MCF 10A (cell line): Measurements from ENCODE around the gene ADGRG4. TPM values are rescaled to one million over a fixed set of nuclear protein-coding genes. Genes with fewer than 3 reads are reported as not detected.
A peak's percentile ranks its signal among the peaks of the same experiment; 100 is the strongest.
"Not testable (repeated sequence)": the region's sequence is repeated elsewhere in the genome, so short reads cannot be mapped to it uniquely, and the experiment has no call there.

Experiments
- BruUV-seq: library from RNA; stranded (reverse); fragments of 400-500 nt; replicated peaks from 2 replicates; lab custom pipeline; 2021; lab: Mats Ljungman, UMichigan
- CTCF ChIA-PET: fragments of 300-600 bp; sonication (Branson Sonifier 250); formaldehyde crosslinking; extraction: SDS; loops from one replicate; lab custom pipeline; 2021; ENCODE audit warnings: antibody characterized with exemption, inconsistent platforms; lab: Yijun Ruan, JAX
- POLR2A ChIA-PET: fragments of 300-600, 350-650 bp; sonication (Branson Sonifier 250); formaldehyde crosslinking; extraction: SDS; loops from one replicate; lab custom pipeline; 2020; ENCODE audit warnings: antibody characterized with exemption, inconsistent platforms; lab: Yijun Ruan, JAX
- DNase-seq: peaks from one replicate; pipeline ENCODE4 v3.0.0-alpha.2; 2018; ENCODE audit not compliant: unreplicated experiment
- H3K27ac Mint-ChIP-seq: one replicate; pipeline ENCODE4 v1.8.0; 2022; ENCODE audit warnings: mild to moderate bottlenecking, low read depth, mixed read lengths; ENCODE audit not compliant: unreplicated experiment
- H3K27me3 Mint-ChIP-seq: one replicate; pipeline ENCODE4 v1.8.0; 2022; ENCODE audit warnings: mixed read lengths; ENCODE audit not compliant: insufficient read depth, unreplicated experiment
- H3K36me3 Mint-ChIP-seq: one replicate; pipeline ENCODE4 v1.8.0; 2022; ENCODE audit warnings: mild to moderate bottlenecking, moderate library complexity, mixed read lengths; ENCODE audit not compliant: insufficient read depth, unreplicated experiment
- H3K4me1 Mint-ChIP-seq: one replicate; pipeline ENCODE4 v1.8.0; 2022; ENCODE audit warnings: mixed read lengths; ENCODE audit not compliant: insufficient read depth, unreplicated experiment
- H3K4me3 Mint-ChIP-seq: one replicate; pipeline ENCODE4 v1.8.0; 2022; ENCODE audit warnings: mild to moderate bottlenecking, moderate library complexity, mixed read lengths; ENCODE audit not compliant: unreplicated experiment
- H3K9me3 Mint-ChIP-seq: one replicate; pipeline ENCODE4 v1.8.0; 2022; ENCODE audit warnings: mixed read lengths; ENCODE audit not compliant: unreplicated experiment
- intact Hi-C: fragments of 100-400 bp; cut with micrococcal nuclease; formaldehyde crosslinking; loops from 2 replicates; pipeline ENCODE4 v1.14.1; 2022
- total RNA-seq: library from RNA; stranded (reverse); gene quantifications from 2 replicates; pipeline ENCODE4 v1.2.3, GENCODE V29; 2022
- TF ChIP-seq, protein P1 (sequence below): fragments of 200-600 bp; IDR thresholded peaks from one replicate; pipeline ENCODE4 v1.8.0; 2022; ENCODE audit warnings: antibody characterized with exemption, mild to moderate bottlenecking; ENCODE audit not compliant: unreplicated experiment

Gene ADGRG4
- total RNA-seq, 1 experiment from 2014 or later = not detected

DNA sequence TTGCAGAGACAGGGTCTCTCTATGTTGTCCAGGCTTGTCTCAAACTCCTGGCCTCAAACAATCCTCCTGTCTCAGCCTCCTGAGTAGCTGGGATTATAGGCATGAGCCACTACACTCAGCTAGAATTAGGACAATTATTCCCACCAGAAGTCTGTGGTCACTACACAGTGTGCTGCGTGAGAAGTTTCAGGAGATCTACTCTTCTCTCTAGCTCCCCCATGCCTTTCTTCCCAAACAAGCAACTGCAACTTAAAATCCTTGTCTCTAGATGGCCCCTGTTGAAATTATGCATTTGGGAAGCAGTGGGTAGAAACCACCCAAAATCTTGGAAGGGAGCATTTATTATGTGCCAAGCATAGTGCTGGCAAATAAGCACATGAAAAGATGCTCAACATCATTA lies 28.4 kb upstream of the ADGRG4 start:
- H3K9me3 Mint-ChIP-seq = no peaks in the 10 kb centered on the region
- no peak overlapping the region for H3K27ac Mint-ChIP-seq
- no peaks in the 10 kb centered on the region for H3K36me3 Mint-ChIP-seq
- H3K4me1 Mint-ChIP-seq = peaks cover 11% of the 10 kb centered on the region
- ChIA-PET POLR2A (interaction anchor here (1.3 kb wide), 1 partner anchor 10 kb away, joined by 3 read pairs; no protein-coding TSS in a partner anchor), CTCF (interaction anchor here (0.7 to 2.1 kb wide), 6 partner anchors 35 to 307 kb away, joined by 3 to 11 read pairs (median 3); partner anchors contain the start of gene VGLL1)
- no TSS peak for BruUV-seq
- TF ChIP-seq, protein P1, sequence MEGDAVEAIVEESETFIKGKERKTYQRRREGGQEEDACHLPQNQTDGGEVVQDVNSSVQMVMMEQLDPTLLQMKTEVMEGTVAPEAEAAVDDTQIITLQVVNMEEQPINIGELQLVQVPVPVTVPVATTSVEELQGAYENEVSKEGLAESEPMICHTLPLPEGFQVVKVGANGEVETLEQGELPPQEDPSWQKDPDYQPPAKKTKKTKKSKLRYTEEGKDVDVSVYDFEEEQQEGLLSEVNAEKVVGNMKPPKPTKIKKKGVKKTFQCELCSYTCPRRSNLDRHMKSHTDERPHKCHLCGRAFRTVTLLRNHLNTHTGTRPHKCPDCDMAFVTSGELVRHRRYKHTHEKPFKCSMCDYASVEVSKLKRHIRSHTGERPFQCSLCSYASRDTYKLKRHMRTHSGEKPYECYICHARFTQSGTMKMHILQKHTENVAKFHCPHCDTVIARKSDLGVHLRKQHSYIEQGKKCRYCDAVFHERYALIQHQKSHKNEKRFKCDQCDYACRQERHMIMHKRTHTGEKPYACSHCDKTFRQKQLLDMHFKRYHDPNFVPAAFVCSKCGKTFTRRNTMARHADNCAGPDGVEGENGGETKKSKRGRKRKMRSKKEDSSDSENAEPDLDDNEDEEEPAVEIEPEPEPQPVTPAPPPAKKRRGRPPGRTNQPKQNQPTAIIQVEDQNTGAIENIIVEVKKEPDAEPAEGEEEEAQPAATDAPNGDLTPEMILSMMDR = no peak
- intact Hi-C loops = no loop called here
- no peak overlapping the region for H3K4me3 Mint-ChIP-seq
- H3K27me3 Mint-ChIP-seq = peaks cover 23% of the 10 kb centered on the region
- DNase-seq = peak; percentile 27

DNA sequence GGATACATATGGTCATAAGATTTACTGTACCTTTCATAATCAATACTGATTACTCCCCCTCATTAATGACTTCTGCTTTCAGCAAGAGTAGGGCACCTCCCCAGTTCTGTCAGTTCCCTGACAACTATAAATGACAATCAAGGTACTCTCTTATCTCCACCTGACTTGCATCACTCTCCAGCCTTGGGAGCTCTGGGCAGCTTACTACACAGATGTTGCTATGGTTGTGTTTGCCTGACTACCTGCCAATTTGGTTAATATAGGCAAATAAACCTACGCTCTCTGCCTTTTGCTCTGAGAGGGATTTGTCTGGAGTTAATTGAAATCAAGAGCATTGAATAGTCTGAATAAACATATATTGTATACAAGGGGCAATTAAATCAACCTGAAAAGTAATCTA lies 26.8 kb upstream of the ADGRG4 start:
- POLR2A ChIA-PET = interaction anchor here (1.0 to 1.6 kb wide), 3 partner anchors 17 to 80 kb away, joined by 3 read pairs; no protein-coding TSS in a partner anchor
- intact Hi-C loops = no loop called here

DNA sequence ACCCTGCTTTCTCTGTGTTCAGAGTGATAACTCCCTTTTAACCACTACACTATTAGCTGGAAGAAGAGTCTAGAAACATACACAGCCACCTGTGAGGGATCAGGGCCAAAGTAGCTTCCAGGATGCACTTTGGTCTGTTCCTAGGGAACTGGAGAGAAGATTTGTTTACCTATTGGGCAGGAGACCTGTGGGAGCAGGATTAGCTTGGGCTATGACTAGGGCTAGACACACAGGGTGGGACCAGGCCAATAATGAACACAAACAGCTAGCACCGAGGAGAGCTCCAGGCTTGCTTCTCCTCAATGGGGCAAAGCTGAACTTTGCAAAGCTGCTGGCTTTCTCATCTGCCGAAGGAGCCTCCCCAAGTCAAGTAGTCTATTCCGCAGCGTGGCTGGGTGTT lies 25.2 kb upstream of the ADGRG4 start:
- peaks cover 11% of the 10 kb centered on the region for H3K4me1 Mint-ChIP-seq
- BruUV-seq = no TSS peak
- ChIA-PET CTCF (interaction anchor here (1.6 kb wide), 1 partner anchor 9 kb away, joined by 3 read pairs; no protein-coding TSS in a partner anchor), POLR2A (no interaction called here)
- no peak overlapping the region for H3K4me3 Mint-ChIP-seq
- no peak for DNase-seq
- H3K27ac Mint-ChIP-seq = no peak overlapping the region
- no peaks in the 10 kb centered on the region for H3K36me3 Mint-ChIP-seq
- intact Hi-C loops = no loop called here
- TF ChIP-seq, protein P1 = no peak
- no peaks in the 10 kb centered on the region for H3K9me3 Mint-ChIP-seq
- peaks cover 29% of the 10 kb centered on the region for H3K27me3 Mint-ChIP-seq

More for the DNA sequence above, 26.8 kb upstream of the ADGRG4 start:
- CTCF ChIA-PET = no interaction called here
- no peaks in the 10 kb centered on the region for H3K9me3 Mint-ChIP-seq
- peaks cover 37% of the 10 kb centered on the region for H3K27me3 Mint-ChIP-seq
- H3K36me3 Mint-ChIP-seq = no peaks in the 10 kb centered on the region
- no TSS peak for BruUV-seq
- TF ChIP-seq, protein P1 = no peak
- peaks cover 11% of the 10 kb centered on the region for H3K4me1 Mint-ChIP-seq
- DNase-seq = no peak
- H3K4me3 Mint-ChIP-seq = no peak overlapping the region
- H3K27ac Mint-ChIP-seq = no peak overlapping the region

DNA sequence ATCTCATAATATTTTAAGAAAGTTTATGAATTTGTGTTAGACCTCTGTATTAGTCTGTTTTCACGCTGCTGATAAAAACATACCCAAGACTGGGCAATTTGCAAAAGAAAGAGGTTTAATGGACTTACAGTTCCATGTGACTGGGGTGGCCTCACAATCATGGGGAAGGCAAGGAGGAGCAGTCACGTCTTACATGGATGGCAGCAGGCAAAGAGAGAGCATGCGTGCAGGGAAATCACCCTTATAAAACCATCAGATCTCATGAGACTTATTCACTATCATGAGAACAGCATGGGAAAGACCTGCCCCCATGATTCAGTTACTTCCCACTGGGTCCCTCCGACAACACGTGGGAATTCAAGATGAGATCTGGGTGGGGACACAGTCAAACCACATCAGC lies 14.4 kb upstream of the ADGRG4 start:
- H3K36me3 Mint-ChIP-seq, POLR2A ChIA-PET, H3K27ac Mint-ChIP-seq, DNase-seq, BruUV-seq, H3K9me3 Mint-ChIP-seq, intact Hi-C loops, H3K4me1 Mint-ChIP-seq, H3K4me3 Mint-ChIP-seq: not testable (repeated sequence)
- H3K27me3 Mint-ChIP-seq = peaks cover 20% of the 10 kb centered on the region
- CTCF ChIA-PET = interaction anchor here (0.7 kb wide), 1 partner anchor 217 kb away, joined by 3 read pairs; no protein-coding TSS in a partner anchor
